GM12878 (cell line): ENCODE measurements around the gene GNG12. TPM values are rescaled to one million over a fixed set of nuclear protein-coding genes. Genes with fewer than 3 reads are reported as not detected.
A peak's percentile ranks its signal among the peaks of the same experiment; 100 is the strongest.

Experiments used
- ATAC-seq: fragments of 200-7000 bp; cut with Tn5 transposase; 3 replicates; pipeline ENCODE4 v1.9.1; 2020; ENCODE audit warnings: mild to moderate bottlenecking, moderate library complexity
- BruUV-seq: library from RNA; stranded (reverse); fragments of 400-500 nt; replicated peaks from 2 replicates; lab custom pipeline; 2021; lab: Mats Ljungman, UMichigan
- CTCF ChIA-PET: fragments of 300-600 bp; sonication (Branson Sonifier 250); formaldehyde crosslinking; extraction: SDS; loops from one replicate; lab custom pipeline; 2021; ENCODE audit warnings: inconsistent platforms; lab: Yijun Ruan, JAX
- POLR2A ChIA-PET: fragments of 350-600 bp; formaldehyde crosslinking; extraction: SDS; loops from one replicate; lab custom pipeline; 2021; ENCODE audit warnings: inconsistent platforms; lab: Charles Lee
- RAD21 ChIA-PET: fragments of 300-600 bp; sonication (Branson Sonifier 250); formaldehyde crosslinking; loops from one replicate; lab custom pipeline; 2023; ENCODE audit warnings: antibody characterized with exemption; ENCODE audit not compliant: unreplicated experiment; lab: Charles Lee
- SMC1A ChIA-PET: fragments of 300-600 bp; sonication (Branson Sonifier 250); formaldehyde crosslinking; loops from one replicate; lab custom pipeline; 2023; ENCODE audit not compliant: unreplicated experiment, uncharacterized antibody; lab: Charles Lee
- DNase-seq: peaks from one replicate; pipeline ENCODE4 v3.0.0-alpha.2; 2011; ENCODE audit warnings: low read depth, low spot score
- FAIRE-seq: peaks from 3 replicates; lab custom pipeline; 2011; peaks lifted over from hg19 to GRCh38; lab: Jason Lieb, UNC
- H2AFZ ChIP-seq: 2 replicates; pipeline ENCODE4 v1.6.0; 2011; ENCODE audit warnings: low read depth, low read length, control low read depth; ENCODE audit not compliant: control insufficient read depth
- H3K27ac ChIP-seq: 2 replicates; pipeline ENCODE4 v1.5.1; 2011; ENCODE audit warnings: control low read depth; ENCODE audit not compliant: control insufficient read depth, insufficient read depth
- H3K27me3 ChIP-seq, 2 experiments: replicated peaks in 1 of 2; 2 replicates each; pipeline versions ENCODE4 v1.6.0 to v1.6.1; 2011; ENCODE audit warnings: low read length in 1 of 2; ENCODE audit not compliant: control insufficient read depth in 2 of 2, insufficient read depth in 2 of 2
- H3K36me3 ChIP-seq, 2 experiments: 2 replicates each; pipeline ENCODE4 v1.5.1; 2011; ENCODE audit warnings: low read length in 1 of 2; ENCODE audit not compliant: control insufficient read depth in 2 of 2, insufficient read depth in 2 of 2
- H3K4me1 ChIP-seq: 2 replicates; pipeline ENCODE4 v1.6.1; 2011; ENCODE audit warnings: mild to moderate bottlenecking, low read length, moderate library complexity, mixed read lengths; ENCODE audit not compliant: control insufficient read depth, insufficient read depth
- H3K4me2 ChIP-seq: 2 replicates; pipeline ENCODE4 v1.6.0; 2011; ENCODE audit warnings: control low read depth; ENCODE audit not compliant: control insufficient read depth, insufficient read depth
- H3K4me3 ChIP-seq: fragments of 200-600 bp; sonication (generic); 2 replicates; pipeline ENCODE4 v1.5.1; 2016
- H3K79me2 ChIP-seq: 2 replicates; pipeline ENCODE4 v1.6.0; 2011; ENCODE audit warnings: low read length; ENCODE audit not compliant: control insufficient read depth, insufficient read depth
- H3K9ac ChIP-seq: 2 replicates; pipeline ENCODE4 v1.8.0; 2011; ENCODE audit warnings: low read length, control low read depth, mixed read lengths; ENCODE audit not compliant: control insufficient read depth, insufficient read depth
- H3K9me3 ChIP-seq: replicated peaks from 3 replicates; pipeline ENCODE4 v1.5.1; 2011; ENCODE audit warnings: mild to moderate bottlenecking, low read length; ENCODE audit not compliant: control insufficient read depth, insufficient read depth
- H4K20me1 ChIP-seq: 2 replicates; pipeline ENCODE4 v1.6.0; 2011; ENCODE audit not compliant: control insufficient read depth, insufficient read depth
- MTA2 ChIP-seq: fragments of 450-650 bp; IDR thresholded peaks from 2 replicates; pipeline ENCODE4 v1.6.1; 2016; ENCODE audit warnings: low read depth, mild to moderate bottlenecking, moderate library complexity
- NFYA ChIP-seq: IDR thresholded peaks from 2 replicates; pipeline ENCODE4 v1.6.1; 2011; ENCODE audit warnings: low read depth, mild to moderate bottlenecking, low read length, improper control_type of control experiment, borderline replicate concordance
- NR2F1 ChIP-seq: fragments of 450-650 bp; conservative IDR thresholded peaks from 2 replicates; pipeline ENCODE4 v1.6.1; 2017; ENCODE audit warnings: mild to moderate bottlenecking
- RAD51 ChIP-seq: fragments of 450-650 bp; IDR thresholded peaks from 2 replicates; pipeline ENCODE4 v1.6.1; 2016; ENCODE audit warnings: moderate library complexity, mild to moderate bottlenecking, inconsistent platforms
- RBBP5 ChIP-seq: fragments of 200-600 bp; sonication (generic); conservative IDR thresholded peaks from 2 replicates; pipeline ENCODE4 v1.6.1; 2016
- SRF ChIP-seq, 2 experiments: IDR thresholded peaks; 2 replicates each; pipeline ENCODE4 v1.6.1; 2011; ENCODE audit warnings: low read depth in 2 of 2, low read length in 2 of 2, mild to moderate bottlenecking in 1 of 2, moderate library complexity in 1 of 2
- USF1 ChIP-seq: IDR thresholded peaks from 2 replicates; pipeline ENCODE4 v1.6.1; 2011; ENCODE audit warnings: borderline replicate concordance, low read depth, mild to moderate bottlenecking, moderate library complexity, mixed read lengths, low read length; ENCODE audit not compliant: insufficient read depth; ENCODE audit errors: extremely low read length
- WRNIP1 ChIP-seq: IDR thresholded peaks from 2 replicates; pipeline ENCODE4 v1.6.1; 2011; ENCODE audit warnings: low read depth, low read length, improper control_type of control experiment, borderline replicate concordance
- WGBS: methylation state at CpG from one replicate; pipeline ENCODE4 v1.1.6; 2016; ENCODE audit warnings: low lambda C conversion rate; ENCODE audit not compliant: insufficient replicate concordance, insufficient coverage; ENCODE audit errors: missing lambda C conversion rate; 5-methylcytosine and 5-hydroxymethylcytosine counted together
- in situ Hi-C: fragments of 300-500 bp; cut with MboI; formaldehyde crosslinking; loops from 9 replicates; pipeline ENCODE4 v1.14.3; 2018; ENCODE audit warnings: mixed read lengths
- intact Hi-C: fragments of 100-400 bp; cut with micrococcal nuclease; formaldehyde crosslinking; loops from one replicate; pipeline ENCODE4 v1.14.2; 2022; ENCODE audit not compliant: unreplicated experiment
- polyA plus RNA-seq, 11 experiments: library from polyadenylated mRNA; depleted of rRNA in 4 of 11; unstranded in 6 of 11; stranded (reverse) in 5 of 11; fragments of >200 nt; fragmentation: Nextera tagmentation in 4 of 11; fragmentation: Illumina TruSeq in 1 of 11; extraction: Ambion mirVana in 4 of 11; extraction: Trizol in 1 of 11; gene quantifications; 1 replicate in 1 of 11; 2 replicates in 10 of 11; pipeline versions ENCODE4 v1.2.1 to v1.2.3, GENCODE V29; 2011 to 2016; ENCODE audit warnings: inconsistent platforms in 2 of 11, missing spikeins in 2 of 11, low read depth in 1 of 11
- total RNA-seq, 4 experiments: library from RNA; depleted of rRNA in 3 of 4; stranded (reverse); fragments of >200 nt in 3 of 4; fragmentation: Illumina TruSeq in 1 of 4; extraction: Trizol in 1 of 4; gene quantifications; 2 replicates each; pipeline versions ENCODE4 v1.2.1 to v1.2.3, GENCODE V29; 2013 to 2021

The GNG12 gene
- total and polyA plus RNA-seq, 10 of the 15 experiments (the other 5 are each of a cell fraction or from before 2014, with no cell fraction given) = 0.22 to 32.8 (median 0.35) TPM

- Histone ChIP-seq H3K4me2 (no peak overlapping the region), H3K9me3 (no peaks in the 10 kb centered on the region), H3K4me1 (no peaks in the 10 kb centered on the region), H3K27ac (no peak overlapping the region), H2AFZ (no peak overlapping the region), H3K4me3 (no peak overlapping the region), H3K27me3 (peaks cover 6 to 14% of the 10 kb centered on the region in 2 experiments; a peak in 3 of 4 replicates), H4K20me1 (no peaks in the 10 kb centered on the region), H3K36me3 (no peaks in the 10 kb centered on the region), H3K79me2 (no peaks in the 10 kb centered on the region), H3K9ac (no peak overlapping the region)
- no TSS peak for BruUV-seq
- intact Hi-C loops = loop anchor here (5.0 kb wide), 1 partner anchor 59 kb away; no protein-coding TSS in a partner anchor
- ATAC-seq (no peak), FAIRE-seq (no peak), DNase-seq (no peak)
- RAD21 ChIA-PET = interaction anchor here (0.7 to 15.4 kb wide), 17 partner anchors 11 to 145 kb away, joined by 3 to 320 read pairs (median 9); no protein-coding TSS in a partner anchor
- TF ChIP-seq MTA2 (peak; percentile 77), NR2F1 (peak; percentile 47; the same call in 1 of the 2 replicates), RBBP5 (no peak), WRNIP1 (no peak)
- in situ Hi-C loops = no loop called here
- SMC1A ChIA-PET = interaction anchor here (0.7 to 47.8 kb wide), 21 partner anchors 9 to 144 kb away, joined by 3 to 1058 read pairs (median 5); no protein-coding TSS in a partner anchor
- WGBS = 26% methylated on average over 7 of the region's 7 CpGs
- CTCF ChIA-PET = interaction anchor here (0.9 to 16.7 kb wide), 19 partner anchors 11 to 403 kb away, joined by 3 to 298 read pairs (median 6); no protein-coding TSS in a partner anchor
- POLR2A ChIA-PET = interaction anchor here (0.7 to 10.8 kb wide), 15 partner anchors 12 to 146 kb away, joined by 3 to 155 read pairs (median 4); partner anchors contain the start of gene GADD45A
Observed at GRCh38 chr1:67830928-67831830, 2.1 kb downstream of the GNG12 start.

- Histone ChIP-seq H4K20me1 (no peaks in the 10 kb centered on the region), H3K27me3 (peaks cover 6 to 14% of the 10 kb centered on the region in 2 experiments; a peak in 3 of 4 replicates), H3K9me3 (no peaks in the 10 kb centered on the region), H3K36me3 (no peaks in the 10 kb centered on the region), H3K4me1 (no peaks in the 10 kb centered on the region), H3K27ac (no peak overlapping the region), H3K4me3 (no peak overlapping the region), H3K79me2 (no peaks in the 10 kb centered on the region), H3K4me2 (no peak overlapping the region), H2AFZ (no peak overlapping the region), H3K9ac (no peak overlapping the region)
- CTCF ChIA-PET = interaction anchor here (1.0 to 16.7 kb wide), 12 partner anchors 10 to 294 kb away, joined by 4 to 298 read pairs (median 10); no protein-coding TSS in a partner anchor
- SMC1A ChIA-PET = interaction anchor here (1.3 to 47.8 kb wide), 15 partner anchors 10 to 79 kb away, joined by 3 to 1058 read pairs (median 8); no protein-coding TSS in a partner anchor
- DNase-seq (no peak), ATAC-seq (no peak), FAIRE-seq (no peak)
- TF ChIP-seq SRF (IDR thresholded peaks at IDR 0.05; ENCODE audit: low read depth in 2 of 2, low read length in 2 of 2) (no peak), RAD51 (peak; percentile 42; the same call in 1 of the 2 replicates), NR2F1 (0 out of 2 replicates have a peak, but pooled peaks have one; percentile 15), USF1 (no peak), NFYA (no peak)
- BruUV-seq = no TSS peak
- intact Hi-C loops (loop anchor here (5.0 kb wide), 1 partner anchor 58 kb away; no protein-coding TSS in a partner anchor), in situ Hi-C loops (no loop called here)
- RAD21 ChIA-PET = interaction anchor here (0.9 to 15.4 kb wide), 12 partner anchors 10 to 221 kb away, joined by 3 to 320 read pairs (median 18); no protein-coding TSS in a partner anchor
- WGBS = 29% methylated on average over 5 of the region's 5 CpGs
- POLR2A ChIA-PET = interaction anchor here (0.7 to 10.8 kb wide), 10 partner anchors 11 to 99 kb away, joined by 4 to 155 read pairs (median 7); no protein-coding TSS in a partner anchor
Observed at GRCh38 chr1:67830226-67830625, 3.0 kb downstream of the GNG12 start.
